Muscle layer of colon (tissue), 2 donors: ENCODE data around the gene OR5K3.

Source experiments
- H3K27ac ChIP-seq: one replicate; pipeline ENCODE4 v1.7.0; 2013; ENCODE audit warnings: low read depth, mild to moderate bottlenecking, low read length, moderate library complexity
- H3K27me3 ChIP-seq, 2 donors: one replicate each; pipeline ENCODE4 v1.7.0; 2013; ENCODE audit warnings: low read length in 2 of 2, mild to moderate bottlenecking in 2 of 2; ENCODE audit not compliant: insufficient read depth in 2 of 2, control insufficient read depth in 1 of 2
- H3K36me3 ChIP-seq: one replicate; pipeline ENCODE4 v1.7.0; 2013; ENCODE audit warnings: mild to moderate bottlenecking, low read length; ENCODE audit not compliant: insufficient read depth
- H3K4me1 ChIP-seq: one replicate; pipeline ENCODE4 v1.7.0; 2013; ENCODE audit warnings: mild to moderate bottlenecking, low read length; ENCODE audit not compliant: insufficient read depth
- H3K4me3 ChIP-seq, 2 donors: one replicate each; pipeline ENCODE4 v1.7.0; 2013; ENCODE audit warnings: low read length in 2 of 2, low read depth in 1 of 2, mild to moderate bottlenecking in 1 of 2, moderate library complexity in 1 of 2
- H3K9ac ChIP-seq: one replicate; pipeline ENCODE4 v1.7.0; 2013; ENCODE audit warnings: low read length
- H3K9me3 ChIP-seq: one replicate; pipeline ENCODE4 v1.7.0; 2013; ENCODE audit warnings: mild to moderate bottlenecking, low read length
- donor health status: abdominal sarcoma.
- donor health status: Adenocarcinoma of cecum.

OR5K3 gene

GRCh38 chr3:98390366-98390765, at the start of gene OR5K3:
TSS of gene OR5K3 (plus strand) at chr3:98390666. CDS start at chr3:98390666, 0 bp downstream.
- H3K4me1 ChIP-seq: no peaks in the 10 kb centered on the region
- H3K9ac ChIP-seq: no peak within 1 kb of the TSS

GRCh38 chr3:98341758-98342157, 48.7 kb upstream of the OR5K3 start:
- Histone ChIP-seq H3K4me1 (no peaks in the 10 kb centered on the region), H3K4me3 (no peak overlapping the region), H3K27me3 (no peaks in the 10 kb centered on the region), H3K9me3 (no peaks in the 10 kb centered on the region), H3K27ac (no peak overlapping the region), H3K9ac (no peak overlapping the region), H3K36me3 (no peaks in the 10 kb centered on the region)

More at GRCh38 chr3:98390366-98390765, at the start of gene OR5K3:
- Histone ChIP-seq H3K4me3 (no peak within 1 kb of the TSS), H3K36me3 (no peaks in the 10 kb centered on the region), H3K9me3 (no peaks in the 10 kb centered on the region), H3K27ac (no peak within 1 kb of the TSS), H3K27me3 (no peaks in the 10 kb centered on the region)

- Histone ChIP-seq H3K9ac (no peak overlapping the region), H3K27me3 (no peaks in the 10 kb centered on the region), H3K4me3 (no peak overlapping the region), H3K4me1 (no peaks in the 10 kb centered on the region), H3K27ac (no peak overlapping the region), H3K9me3 (no peaks in the 10 kb centered on the region), H3K36me3 (no peaks in the 10 kb centered on the region)
These were observed 46.6 kb upstream of the OR5K3 start for GRCh38 chr3:98343647-98344507.

- Histone ChIP-seq H3K27me3 (no peaks in the 10 kb centered on the region), H3K9ac (no peak overlapping the region), H3K9me3 (no peaks in the 10 kb centered on the region), H3K27ac (no peak overlapping the region), H3K4me1 (no peaks in the 10 kb centered on the region), H3K36me3 (no peaks in the 10 kb centered on the region), H3K4me3 (no peak overlapping the region)
These were observed 40.4 kb upstream of the OR5K3 start for GRCh38 chr3:98350082-98350481.

- Histone ChIP-seq H3K9ac (no peak within 1 kb of the TSS), H3K4me1 (no peaks in the 10 kb centered on the region)
These were observed 36.9 kb upstream of the OR5K3 start, which contains the start of gene OR5K4 for GRCh38 chr3:98353554-98353953. TSS of gene OR5K4 (plus strand) at chr3:98353854. CDS start at chr3:98353854, 0 bp downstream.

GRCh38 chr3:98359250-98359649, 31.2 kb upstream of the OR5K3 start:
- Histone ChIP-seq H3K36me3 (no peaks in the 10 kb centered on the region), H3K9me3 (no peaks in the 10 kb centered on the region), H3K4me3 (no peak overlapping the region), H3K9ac (no peak overlapping the region), H3K27me3 (no peaks in the 10 kb centered on the region), H3K27ac (no peak overlapping the region), H3K4me1 (no peaks in the 10 kb centered on the region)

More at GRCh38 chr3:98353554-98353953, 36.9 kb upstream of the OR5K3 start, which contains the start of gene OR5K4:
- H3K27ac ChIP-seq: no peak within 1 kb of the TSS
- no peak within 1 kb of the TSS for H3K4me3 ChIP-seq
- no peaks in the 10 kb centered on the region for H3K36me3 ChIP-seq
- no peaks in the 10 kb centered on the region for H3K9me3 ChIP-seq
- H3K27me3 ChIP-seq: no peaks in the 10 kb centered on the region

- H3K9ac ChIP-seq: no peak overlapping the region
These were observed 30.3 kb upstream of the OR5K3 start for GRCh38 chr3:98359993-98360675.

GRCh38 chr3:98360681-98361080, 29.8 kb upstream of the OR5K3 start:
- Histone ChIP-seq H3K9me3 (no peaks in the 10 kb centered on the region), H3K4me1 (no peaks in the 10 kb centered on the region), H3K36me3 (no peaks in the 10 kb centered on the region), H3K27me3 (no peaks in the 10 kb centered on the region), H3K27ac (no peak overlapping the region), H3K4me3 (no peak overlapping the region), H3K9ac (no peak overlapping the region)

More at GRCh38 chr3:98359993-98360675, 30.3 kb upstream of the OR5K3 start:
- no peak overlapping the region for H3K4me3 ChIP-seq
- H3K9me3 ChIP-seq: no peaks in the 10 kb centered on the region
- no peaks in the 10 kb centered on the region for H3K27me3 ChIP-seq
- no peak overlapping the region for H3K27ac ChIP-seq
- H3K36me3 ChIP-seq: no peaks in the 10 kb centered on the region
- H3K4me1 ChIP-seq: no peaks in the 10 kb centered on the region

GRCh38 chr3:98361289-98361688, 29.2 kb upstream of the OR5K3 start:
- Histone ChIP-seq H3K27ac (no peak overlapping the region), H3K4me3 (no peak overlapping the region), H3K27me3 (no peaks in the 10 kb centered on the region), H3K9me3 (no peaks in the 10 kb centered on the region), H3K9ac (no peak overlapping the region), H3K36me3 (no peaks in the 10 kb centered on the region), H3K4me1 (no peaks in the 10 kb centered on the region)

- Histone ChIP-seq H3K4me3 (no peak overlapping the region), H3K36me3 (no peaks in the 10 kb centered on the region), H3K9ac (no peak overlapping the region), H3K9me3 (no peaks in the 10 kb centered on the region), H3K27me3 (no peaks in the 10 kb centered on the region), H3K4me1 (no peaks in the 10 kb centered on the region), H3K27ac (no peak overlapping the region)
These were observed 22.8 kb upstream of the OR5K3 start for GRCh38 chr3:98367464-98368246.

- H3K9ac ChIP-seq: no peak overlapping the region
- no peaks in the 10 kb centered on the region for H3K36me3 ChIP-seq
- no peaks in the 10 kb centered on the region for H3K9me3 ChIP-seq
- H3K27ac ChIP-seq: no peak overlapping the region
- H3K4me3 ChIP-seq: no peak overlapping the region
- no peaks in the 10 kb centered on the region for H3K4me1 ChIP-seq
- no peaks in the 10 kb centered on the region for H3K27me3 ChIP-seq
These were observed 19.3 kb upstream of the OR5K3 start for GRCh38 chr3:98371186-98371585.
